CD4-positive, alpha-beta memory T cell (primary cell): ENCODE measurements around the gene POLR1G. TPM values are rescaled to one million over a fixed set of nuclear protein-coding genes. Genes with fewer than 3 reads are reported as not detected.
"Not testable (repeated sequence)": the region's sequence is repeated elsewhere in the genome, so short reads cannot be mapped to it uniquely, and the experiment has no call there.

Experiments used
- CTCF ChIA-PET: fragments of 350-600 bp; sonication (Branson Sonifier 250); formaldehyde crosslinking; loops from one replicate; lab custom pipeline; 2021; ENCODE audit warnings: inconsistent platforms; ENCODE audit not compliant: partially characterized antibody; lab: Charles Lee
- POLR2A ChIA-PET: fragments of 350-600 bp; sonication (Branson Sonifier 250); formaldehyde crosslinking; loops from one replicate; lab custom pipeline; 2021; ENCODE audit not compliant: partially characterized antibody; lab: Charles Lee
- DNase-seq, 5 donors: peaks; one replicate each; pipeline versions ENCODE4 v3.0.0 to v3.0.0-alpha.2; 2020 to 2022; ENCODE audit warnings: mixed read lengths in 1 of 5
- H3K27ac ChIP-seq: one replicate; pipeline ENCODE4 v1.7.0; 2013; ENCODE audit warnings: low read depth, low read length
- H3K27me3 ChIP-seq: 2 replicates; pipeline ENCODE4 v1.7.0; 2013; ENCODE audit warnings: mild to moderate bottlenecking, low read length, moderate library complexity; ENCODE audit not compliant: insufficient read depth
- H3K36me3 ChIP-seq: 2 replicates; pipeline ENCODE4 v1.7.0; 2013; ENCODE audit warnings: mild to moderate bottlenecking, low read length, moderate library complexity; ENCODE audit not compliant: insufficient read depth
- H3K4me1 ChIP-seq: 2 replicates; pipeline ENCODE4 v1.7.0; 2013; ENCODE audit warnings: mild to moderate bottlenecking, low read length, moderate library complexity; ENCODE audit not compliant: insufficient read depth
- H3K4me3 ChIP-seq, 2 donors: one replicate each; pipeline ENCODE4 v1.7.0; 2013; ENCODE audit warnings: low read length in 2 of 2, mild to moderate bottlenecking in 1 of 2
- H3K9me3 ChIP-seq, 2 donors: one replicate each; pipeline ENCODE4 v1.7.0; 2013; ENCODE audit warnings: low read length in 2 of 2, control low read depth in 1 of 2; ENCODE audit not compliant: control insufficient read depth in 1 of 2
- H3K27ac Mint-ChIP-seq, 7 donors: one replicate each; pipeline ENCODE4 v1.8.0; 2020 to 2021; ENCODE audit warnings: mixed read lengths in 7 of 7, mild to moderate bottlenecking in 6 of 7, inconsistent platforms in 3 of 7, moderate library complexity in 3 of 7
- H3K27me3 Mint-ChIP-seq, 2 donors: one replicate each; pipeline ENCODE4 v1.8.0; 2020 to 2021; ENCODE audit warnings: mixed read lengths in 2 of 2
- H3K36me3 Mint-ChIP-seq, 2 donors: one replicate each; pipeline ENCODE4 v1.8.0; 2020 to 2021; ENCODE audit warnings: mixed read lengths in 2 of 2, inconsistent platforms in 1 of 2, mild to moderate bottlenecking in 1 of 2
- H3K4me1 Mint-ChIP-seq, 4 donors: one replicate each; pipeline ENCODE4 v1.8.0; 2020 to 2021; ENCODE audit warnings: mixed read lengths in 4 of 4, mild to moderate bottlenecking in 1 of 4
- H3K4me3 Mint-ChIP-seq, 8 donors: one replicate each; pipeline ENCODE4 v1.8.0; 2020 to 2021; ENCODE audit warnings: mixed read lengths in 8 of 8, mild to moderate bottlenecking in 7 of 8, moderate library complexity in 6 of 8, inconsistent platforms in 3 of 8
- H3K9me3 Mint-ChIP-seq, 8 donors: one replicate each; pipeline ENCODE4 v1.8.0; 2020 to 2021; ENCODE audit warnings: mixed read lengths in 8 of 8, mild to moderate bottlenecking in 5 of 8, inconsistent platforms in 3 of 8, moderate library complexity in 1 of 8
- intact Hi-C: fragments of 100-400 bp; cut with micrococcal nuclease; formaldehyde crosslinking; loops from one replicate; pipeline ENCODE4 v1.15.1; 2023
- polyA plus RNA-seq, 2 donors: library from polyadenylated mRNA; unstranded; fragments of 300-500 nt; fragmentation: Illumina TruSeq; gene quantifications; one replicate each; pipeline ENCODE4 v1.2.3, GENCODE V29; 2021
- total RNA-seq, 2 experiments: library from RNA; stranded (reverse); gene quantifications; one replicate each; pipeline ENCODE4 v1.2.3, GENCODE V29; 2021

POLR1G gene
- total and polyA plus RNA-seq, 4 experiments from 2014 or later = 1.2 to 8.4 (median 2.5) TPM

DNA sequence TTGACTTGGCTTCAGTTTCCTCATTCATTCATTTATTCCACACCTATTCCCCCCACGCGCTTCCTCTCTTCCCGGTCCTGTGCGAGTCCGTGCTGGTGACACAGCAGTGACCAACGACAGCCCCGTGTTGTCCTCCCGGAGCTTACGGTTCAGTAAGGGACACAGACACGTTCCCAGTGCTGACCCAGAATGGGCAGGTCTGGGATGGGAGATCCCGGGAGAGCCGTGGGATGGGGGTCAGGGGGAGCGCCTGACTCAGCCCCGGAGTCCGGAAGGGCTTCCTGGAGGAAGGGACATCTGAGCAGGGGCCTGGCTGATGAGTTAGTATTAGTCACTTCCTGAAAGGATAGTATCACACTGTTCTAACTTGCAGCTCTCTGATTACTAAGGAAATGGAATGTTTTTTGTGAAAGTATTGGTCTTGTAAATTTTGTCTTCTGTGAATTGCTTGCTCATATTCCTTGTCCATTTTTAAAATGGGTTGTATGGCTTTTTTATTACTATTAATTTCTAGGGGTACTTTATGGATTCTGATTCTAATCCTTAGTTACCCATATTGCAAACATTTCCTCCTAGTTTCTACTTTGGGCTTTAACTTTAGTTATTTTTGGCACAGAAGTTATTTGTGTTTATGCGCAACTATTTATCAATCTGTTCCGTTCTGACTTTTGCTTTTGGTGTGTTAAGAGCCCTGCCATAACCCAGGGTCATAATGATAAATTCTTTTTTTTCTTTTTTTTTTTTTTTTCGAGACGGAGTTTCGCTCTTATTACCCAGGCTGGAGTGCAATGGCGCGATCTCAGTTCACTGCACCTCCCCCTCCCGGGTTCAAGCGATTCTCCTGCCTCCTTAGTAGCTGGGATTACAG is 18.0 kb downstream of the POLR1G start:
- Histone ChIP-seq H3K4me3 (peak overlapping the region in 1 of 2 donors; percentile 74), H3K27me3 (peaks cover 3% of the 10 kb centered on the region), H3K36me3 (no peaks in the 10 kb centered on the region), H3K9me3 (no peaks in the 10 kb centered on the region), H3K27ac (peak overlapping the region; percentile 68), H3K4me1 (peaks cover 34% of the 10 kb centered on the region)
- intact Hi-C loops = loop anchor here (5.0 to 10.0 kb wide), 2 partner anchors 158 to 270 kb away; partner anchors contain the start of genes OPA3, QPCTL and SNRPD2
- Mint-ChIP-seq H3K27ac (peak overlapping the region; percentile 89 to 97 (median 94)), H3K9me3 (peaks cover 0 to 2% (median 0%) of the 10 kb centered on the region in 8 donors), H3K36me3 (peaks cover 4 to 19% of the 10 kb centered on the region in 2 donors), H3K4me3 (peak overlapping the region; percentile 91 to 97 (median 94)), H3K27me3 (peaks cover 0 to 2% of the 10 kb centered on the region in 2 donors), H3K4me1 (peaks cover 26 to 55% (median 37%) of the 10 kb centered on the region in 4 donors)
- peak in 1 of 5 donors; percentile 63 for DNase-seq
- POLR2A ChIA-PET = interaction anchor here (1.2 to 2.2 kb wide), 3 partner anchors 45 to 72 kb away, joined by 3 to 7 read pairs (median 6); no protein-coding TSS in a partner anchor
- CTCF ChIA-PET = interaction anchor here (0.6 to 6.0 kb wide), 4 partner anchors 15 to 217 kb away, joined by 3 to 66 read pairs (median 6); no protein-coding TSS in a partner anchor

DNA sequence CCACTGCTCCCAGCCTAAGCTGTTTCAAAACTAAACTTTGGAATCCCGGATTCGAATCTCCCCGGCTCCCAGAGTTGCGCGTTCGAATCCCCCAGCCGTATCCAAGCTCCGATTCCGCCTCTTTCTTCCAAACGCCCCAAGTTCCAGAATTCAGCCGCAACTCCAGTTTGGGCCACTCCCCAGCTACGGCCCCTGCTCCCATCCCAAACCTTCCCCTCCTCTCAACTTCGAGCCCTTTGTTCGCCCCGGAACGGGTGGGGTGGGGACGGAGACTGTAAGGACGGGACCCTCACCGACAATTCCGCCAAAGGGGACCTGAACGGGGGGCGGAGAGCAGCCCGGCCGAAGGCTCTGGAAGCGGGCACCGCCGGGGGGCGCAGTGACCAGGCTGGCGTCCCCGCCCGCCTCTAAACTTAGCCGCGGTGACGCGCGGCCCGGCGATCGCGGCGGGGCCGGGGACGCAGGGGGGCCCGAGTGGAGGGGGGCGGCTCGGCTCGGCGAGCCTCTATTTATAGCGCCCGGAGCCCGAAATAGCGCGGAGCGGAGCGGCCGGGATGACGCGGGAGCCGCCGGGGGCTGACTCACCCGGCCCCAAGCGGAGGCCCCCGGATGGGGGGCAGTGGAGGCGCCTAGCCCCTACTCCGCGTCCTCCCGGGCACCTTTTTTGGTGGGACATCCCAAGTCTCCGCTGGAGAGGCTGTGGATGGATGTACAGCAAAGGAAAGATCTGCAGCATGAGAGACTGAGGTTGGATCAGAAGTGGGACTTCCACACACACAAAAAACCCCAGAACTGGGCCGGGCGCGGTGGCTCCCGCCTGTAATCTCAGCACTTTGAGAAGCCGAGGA is 22.2 kb downstream of the POLR1G start:
- Mint-ChIP-seq H3K9me3 (peaks cover 0 to 2% (median 0%) of the 10 kb centered on the region in 8 donors), H3K36me3 (peaks cover 0 to 1% of the 10 kb centered on the region in 2 donors), H3K4me1 (peaks cover 13 to 30% (median 20%) of the 10 kb centered on the region in 4 donors), H3K27ac (peak overlapping the region in 2 of 7 donors; percentile 59), H3K27me3 (peaks cover 0 to 2% of the 10 kb centered on the region in 2 donors), H3K4me3 (peak overlapping the region; percentile 60 to 87 (median 76))
- POLR2A ChIA-PET = interaction anchor here (0.9 to 1.5 kb wide), 3 partner anchors 11 to 68 kb away, joined by 3 to 12 read pairs (median 9); no protein-coding TSS in a partner anchor
- no peak for DNase-seq
- Histone ChIP-seq H3K4me1 (peaks cover 23% of the 10 kb centered on the region), H3K9me3 (no peaks in the 10 kb centered on the region), H3K36me3 (no peaks in the 10 kb centered on the region), H3K27ac (no peak overlapping the region), H3K27me3 (peaks cover 3% of the 10 kb centered on the region), H3K4me3 (peak overlapping the region in 1 of 2 donors; percentile 24)
- intact Hi-C loops = loop anchor here (10.0 kb wide), 1 partner anchor 266 kb away; the partner anchor contains the start of genes QPCTL and SNRPD2
- CTCF ChIA-PET = interaction anchor here (1.0 to 6.0 kb wide), 6 partner anchors 11 to 69 kb away, joined by 3 to 66 read pairs (median 10); partner anchors contain the start of gene PPM1N

DNA sequence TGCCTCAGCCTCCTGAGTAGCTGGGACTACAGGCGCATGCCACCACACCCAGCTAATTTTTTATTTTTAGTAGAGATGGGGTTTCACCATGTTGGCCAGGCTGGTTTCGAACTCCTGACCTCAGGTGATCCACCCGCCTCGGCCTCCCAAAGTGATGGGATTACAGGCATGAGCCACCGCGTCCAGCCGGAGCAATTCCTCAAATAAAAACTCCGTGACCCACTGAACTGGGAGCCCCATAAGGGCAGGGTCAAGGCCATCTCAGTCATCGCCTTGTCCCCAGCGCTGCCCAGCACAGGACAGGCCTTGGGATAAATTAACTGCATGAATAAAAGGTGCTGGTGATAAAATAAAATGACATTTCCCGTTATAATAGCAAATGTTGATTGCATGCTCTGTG is 23.5 kb downstream of the POLR1G start:
- H3K9me3 ChIP-seq, H3K27ac Mint-ChIP-seq, DNase-seq, H3K4me3 ChIP-seq, H3K9me3 Mint-ChIP-seq, H3K36me3 Mint-ChIP-seq, H3K27me3 Mint-ChIP-seq, H3K27ac ChIP-seq, H3K4me3 Mint-ChIP-seq, POLR2A ChIA-PET, H3K36me3 ChIP-seq, H3K27me3 ChIP-seq: not testable (repeated sequence)
- peaks cover 5 to 19% (median 10%) of the 10 kb centered on the region in 4 donors for H3K4me1 Mint-ChIP-seq
- intact Hi-C loops = loop anchor here (10.0 kb wide), 1 partner anchor 265 kb away; the partner anchor contains the start of genes QPCTL and SNRPD2
- peaks cover 12% of the 10 kb centered on the region for H3K4me1 ChIP-seq
- CTCF ChIA-PET = interaction anchor here (1.0 to 2.8 kb wide), 3 partner anchors 9 to 56 kb away, joined by 3 to 11 read pairs (median 5); no protein-coding TSS in a partner anchor

DNA sequence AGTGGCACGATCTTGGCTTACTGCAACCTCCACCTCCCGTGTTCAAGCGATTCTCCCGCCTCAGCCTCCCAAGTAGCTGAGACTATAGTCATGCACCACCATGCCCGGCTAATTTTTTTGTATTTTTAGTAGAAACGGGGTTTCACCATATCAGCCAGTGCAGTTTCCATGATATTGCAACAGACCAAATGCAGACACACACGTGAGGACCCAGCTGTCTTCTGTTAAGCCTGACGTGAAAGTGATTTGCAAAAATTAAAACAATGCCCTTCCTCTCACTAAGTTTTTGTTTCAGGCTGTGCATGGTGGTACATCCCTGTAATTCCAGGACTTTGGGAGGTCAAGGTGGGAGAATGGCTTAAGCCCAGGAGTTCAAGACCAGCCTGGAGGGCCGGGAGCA is 24.6 kb downstream of the POLR1G start:
- H3K4me3 ChIP-seq, H3K9me3 ChIP-seq, H3K9me3 Mint-ChIP-seq, H3K36me3 Mint-ChIP-seq, H3K36me3 ChIP-seq, H3K27me3 ChIP-seq, H3K27me3 Mint-ChIP-seq, H3K27ac ChIP-seq, H3K27ac Mint-ChIP-seq, DNase-seq, intact Hi-C loops, H3K4me3 Mint-ChIP-seq: not testable (repeated sequence)
- CTCF ChIA-PET = interaction anchor here (0.6 to 2.8 kb wide), 4 partner anchors 8 to 55 kb away, joined by 3 to 11 read pairs (median 8); no protein-coding TSS in a partner anchor
- peaks cover 5 to 15% (median 10%) of the 10 kb centered on the region in 4 donors for H3K4me1 Mint-ChIP-seq
- H3K4me1 ChIP-seq = peaks cover 12% of the 10 kb centered on the region
- POLR2A ChIA-PET = interaction anchor here (1.1 to 1.5 kb wide), 3 partner anchors 48 to 54 kb away, joined by 3 read pairs; no protein-coding TSS in a partner anchor

DNA sequence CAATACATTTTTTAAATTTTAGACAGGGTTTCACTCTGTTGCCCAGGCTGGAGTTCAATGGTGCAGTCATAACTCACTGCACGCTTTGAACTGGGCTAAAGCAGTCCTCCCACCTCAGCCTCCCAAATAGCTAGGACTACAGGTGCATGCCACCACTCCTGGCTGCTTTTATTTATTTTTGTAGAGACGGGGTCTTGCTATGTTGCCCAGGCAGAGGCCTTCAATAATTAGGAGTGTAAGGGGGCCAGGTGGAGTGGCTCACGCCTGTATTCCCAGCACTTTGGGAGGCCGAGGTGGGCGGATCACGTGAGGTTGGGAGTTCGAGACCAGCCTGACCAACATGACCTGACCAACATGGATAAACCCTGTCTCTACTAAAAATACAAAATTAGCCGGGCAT is 26.1 kb downstream of the POLR1G start:
- POLR2A ChIA-PET, intact Hi-C loops: not testable (repeated sequence)

DNA sequence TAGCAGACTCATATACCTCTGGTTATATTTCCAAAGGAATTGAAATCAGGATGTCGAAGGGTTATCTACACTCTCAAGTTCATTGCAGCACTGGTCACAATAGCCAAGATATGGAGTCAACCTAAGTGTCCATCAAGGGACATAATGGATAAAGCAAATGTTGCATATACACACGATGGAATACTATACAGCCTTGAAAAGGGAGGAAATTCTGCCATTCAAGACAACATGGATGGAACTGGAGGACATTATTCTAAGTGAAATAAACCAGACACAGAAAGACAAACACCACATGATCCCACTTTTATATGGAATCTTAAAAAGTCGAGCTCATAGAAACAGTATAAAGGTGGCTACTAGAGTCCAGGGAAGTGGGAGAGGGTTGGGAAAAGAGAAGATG is 30.9 kb downstream of the POLR1G start:
- no peak overlapping the region for H3K27ac ChIP-seq
- H3K36me3 ChIP-seq = no peaks in the 10 kb centered on the region
- ChIA-PET CTCF (interaction anchor here (1.1 to 10.2 kb wide), 4 partner anchors 11 to 57 kb away, joined by 3 to 487 read pairs (median 8); no protein-coding TSS in a partner anchor), POLR2A (interaction anchor here (5.1 to 5.5 kb wide), 2 partner anchors 32 to 39 kb away, joined by 113 to 202 read pairs; partner anchors contain the start of gene FOSB)
- no peak overlapping the region for H3K4me3 Mint-ChIP-seq
- no peaks in the 10 kb centered on the region for H3K9me3 ChIP-seq
- intact Hi-C loops = no loop called here
- H3K27me3 Mint-ChIP-seq = no peaks in the 10 kb centered on the region
- no peak for DNase-seq
- no peaks in the 10 kb centered on the region for H3K27me3 ChIP-seq
- no peak overlapping the region for H3K27ac Mint-ChIP-seq
- no peaks in the 10 kb centered on the region for H3K9me3 Mint-ChIP-seq
- no peaks in the 10 kb centered on the region for H3K36me3 Mint-ChIP-seq
- peaks cover 4 to 17% (median 11%) of the 10 kb centered on the region in 4 donors for H3K4me1 Mint-ChIP-seq
- no peak overlapping the region for H3K4me3 ChIP-seq
- peaks cover 16% of the 10 kb centered on the region for H3K4me1 ChIP-seq

More for the DNA sequence above, 26.1 kb downstream of the POLR1G start:
- H3K4me1 ChIP-seq = peaks cover 12% of the 10 kb centered on the region
- CTCF ChIA-PET = interaction anchor here (2.3 kb wide), 1 partner anchor 46 kb away, joined by 10 read pairs; no protein-coding TSS in a partner anchor
- H3K4me1 Mint-ChIP-seq, H3K4me3 Mint-ChIP-seq, H3K36me3 ChIP-seq, H3K27ac Mint-ChIP-seq, H3K36me3 Mint-ChIP-seq, DNase-seq, H3K9me3 ChIP-seq, H3K9me3 Mint-ChIP-seq, H3K27me3 Mint-ChIP-seq, H3K27me3 ChIP-seq, H3K27ac ChIP-seq, H3K4me3 ChIP-seq: not testable (repeated sequence)
